SK-N-MC (cell line): ENCODE measurements around the gene CLIP2.

Source experiments
- EZH2 ChIP-seq: fragments of 200-600 bp; sonication (generic); IDR thresholded peaks from one replicate; pipeline ENCODE4 v1.6.1; 2017; ENCODE audit warnings: antibody characterized with exemption
- FOXP2 ChIP-seq: optimal IDR thresholded peaks from 2 replicates; pipeline ENCODE3; 2011; ENCODE audit warnings: mild to moderate bottlenecking, moderate library complexity; ENCODE audit not compliant: insufficient read depth; ENCODE audit errors: extremely low read length, control extremely low read depth
- POLR2AphosphoS5 ChIP-seq: IDR thresholded peaks from 2 replicates; pipeline ENCODE4 v1.6.1; 2012; ENCODE audit warnings: mild to moderate bottlenecking, low read depth, low read length, borderline replicate concordance

GRCh38 chr7:74272305-74273038 lies 16.7 kb upstream of the CLIP2 start:
- TF ChIP-seq POLR2AphosphoS5: no peak
- no peak for TF ChIP-seq EZH2
- TF ChIP-seq FOXP2: no peak
